SKM-1 treated with dmso at 0.1 percent for 144 hours (cell line): ENCODE measurements around the gene SLC35F1.
"Not testable (repeated sequence)": the region's sequence is repeated elsewhere in the genome, so short reads cannot be mapped to it uniquely, and the experiment has no call there.

Experiments
- DNase-seq: peaks from one replicate; lab custom pipeline; 2025; ENCODE audit not compliant: unreplicated experiment; lab: John Stamatoyannopoulos, UW

SLC35F1 gene

GRCh38 chr6:117924690-117925089, 17.6 kb downstream of the SLC35F1 start:
- DNase-seq, result no peak

GRCh38 chr6:117927866-117928265, 20.8 kb downstream of the SLC35F1 start:
- DNase-seq, result no peak

- DNase-seq, result peak; percentile 44
Observed at GRCh38 chr6:117928833-117929232, 21.8 kb downstream of the SLC35F1 start.

DNA sequence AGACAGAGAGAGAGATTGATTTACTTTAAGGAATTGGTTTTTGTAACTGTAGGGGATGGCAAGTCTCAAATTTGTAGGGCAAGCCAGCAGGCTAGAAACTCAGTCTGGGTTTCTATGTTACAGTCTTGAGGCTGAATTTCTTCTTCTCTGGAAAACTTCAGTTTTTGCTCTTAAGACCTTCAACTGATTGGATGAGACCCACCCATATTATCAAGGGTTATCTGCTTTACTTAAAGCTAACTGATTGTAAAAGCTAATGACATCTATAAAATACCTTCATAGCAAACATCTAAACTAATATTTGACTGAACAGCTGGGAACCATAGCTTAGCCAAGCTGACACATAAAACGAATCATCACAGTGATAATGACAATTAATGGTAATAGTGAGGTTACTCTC, 22.4 kb downstream of the SLC35F1 start:
- no peak for DNase-seq

GRCh38 chr6:117930645-117931044, 23.6 kb downstream of the SLC35F1 start:
- no peak for DNase-seq

DNA sequence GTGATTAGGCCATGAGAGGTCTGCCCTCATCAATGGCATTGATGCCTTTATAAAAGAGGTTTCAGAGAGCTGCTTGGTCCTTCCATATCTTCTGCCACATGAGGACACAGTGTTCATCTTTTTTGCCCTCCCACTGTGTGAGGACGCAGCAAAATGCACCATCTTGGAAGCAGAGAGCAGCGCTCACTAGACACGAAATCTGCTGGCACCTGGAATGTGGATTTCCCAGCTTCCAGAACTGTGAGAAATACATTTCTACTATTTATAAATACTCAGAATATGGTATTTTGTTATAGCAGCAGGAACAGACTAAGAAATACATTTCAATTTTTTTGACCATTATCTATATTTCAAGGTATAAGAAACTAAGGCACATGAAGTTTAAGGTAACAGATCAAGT, 24.9 kb downstream of the SLC35F1 start:
- no peak for DNase-seq

- no peak for DNase-seq
Observed at GRCh38 chr6:117932676-117933075, 25.6 kb downstream of the SLC35F1 start.

DNA sequence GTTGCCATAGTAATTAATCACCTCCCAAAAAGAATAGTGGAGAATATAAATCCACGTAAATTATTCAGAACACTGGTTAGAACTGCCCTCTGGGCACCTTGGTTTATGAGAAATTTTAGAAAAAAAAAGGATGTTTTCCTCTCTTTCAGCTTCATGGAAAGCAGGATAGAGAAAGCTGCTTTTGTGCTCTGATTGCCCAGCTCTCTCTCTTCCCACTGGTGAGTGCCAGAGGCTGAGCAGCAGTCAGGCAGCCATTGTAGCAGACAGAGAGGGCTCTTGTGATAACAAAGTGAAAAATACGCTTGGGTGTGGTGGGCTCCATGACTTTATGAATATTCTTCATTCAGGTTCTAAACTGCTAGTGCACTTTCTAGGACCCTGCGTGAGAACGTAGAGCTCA, 26.4 kb downstream of the SLC35F1 start:
- no peak for DNase-seq

- DNase-seq, result no peak
Observed at GRCh38 chr6:117938311-117938995, 31.4 kb downstream of the SLC35F1 start.

- no peak for DNase-seq
Observed at GRCh38 chr6:117947234-117947633, 40.2 kb downstream of the SLC35F1 start.

DNA sequence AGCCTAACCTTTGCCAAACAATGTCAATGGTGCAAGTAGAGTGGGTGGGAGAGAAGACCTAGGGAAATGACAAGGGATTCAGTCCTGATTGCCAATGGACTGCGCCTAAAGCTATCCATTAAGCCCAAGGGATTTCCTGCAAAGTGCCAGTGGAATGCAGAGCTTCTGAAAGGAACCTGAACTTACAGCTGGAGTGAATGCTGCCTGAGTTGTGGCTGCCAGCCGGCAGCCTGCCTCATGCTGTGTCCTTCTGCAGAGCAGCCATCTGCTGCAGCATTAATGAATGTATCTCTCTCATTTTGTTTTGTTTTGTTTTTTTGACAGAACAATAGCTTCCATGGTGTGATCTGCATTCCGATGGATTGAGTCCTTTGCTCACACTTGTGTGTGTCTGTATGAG, 44.7 kb downstream of the SLC35F1 start:
- no peak for DNase-seq

DNA sequence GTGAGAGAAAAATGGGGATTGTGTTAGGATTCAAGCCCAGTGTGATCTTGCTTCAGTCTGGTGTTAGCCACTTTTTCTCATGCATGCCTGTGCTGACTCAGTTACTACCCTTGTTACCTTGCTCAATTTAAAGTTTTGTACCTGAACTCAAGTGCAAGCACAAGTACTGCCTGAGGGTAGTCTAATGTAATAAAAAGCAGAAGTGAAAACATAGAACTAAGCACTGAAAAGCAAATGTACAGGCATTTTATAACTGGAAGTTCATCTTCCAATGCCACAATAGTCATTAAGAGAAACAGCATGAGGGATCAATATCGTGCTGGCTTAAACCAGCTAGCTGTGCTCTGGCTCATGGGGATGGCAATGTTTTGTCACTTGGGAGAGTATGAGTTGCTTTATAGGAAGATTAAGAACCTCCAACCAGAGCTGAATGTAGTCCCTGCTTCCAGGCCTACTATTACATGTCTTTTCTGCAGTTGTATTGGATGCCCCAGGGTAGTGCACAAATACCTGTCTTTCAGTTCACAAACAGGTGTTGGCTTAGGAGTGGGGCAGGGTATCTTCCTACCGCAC, 48.7 kb downstream of the SLC35F1 start:
- peak; percentile 23 for DNase-seq

DNA sequence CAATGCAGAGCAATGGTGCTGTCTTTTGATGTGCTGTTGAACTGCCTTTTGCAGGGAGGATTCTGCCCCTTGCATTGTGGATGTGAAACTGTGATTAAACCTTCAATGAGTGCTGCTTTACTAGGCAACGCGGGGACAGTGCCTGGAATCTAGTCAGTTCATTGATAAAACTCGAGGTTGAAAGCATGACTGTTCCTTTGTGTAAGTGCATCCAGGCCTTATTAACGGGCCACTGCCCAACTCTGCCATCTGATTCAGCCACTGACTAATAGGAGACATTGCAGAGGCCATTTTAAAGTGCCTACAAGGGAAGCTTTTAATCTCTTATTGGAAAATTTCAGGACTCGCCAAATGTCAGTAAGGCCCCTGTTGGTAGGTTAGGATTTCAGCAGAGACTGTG, 49.3 kb downstream of the SLC35F1 start:
- no peak for DNase-seq

GRCh38 chr6:117958536-117958935, 51.5 kb downstream of the SLC35F1 start:
- no peak for DNase-seq

DNA sequence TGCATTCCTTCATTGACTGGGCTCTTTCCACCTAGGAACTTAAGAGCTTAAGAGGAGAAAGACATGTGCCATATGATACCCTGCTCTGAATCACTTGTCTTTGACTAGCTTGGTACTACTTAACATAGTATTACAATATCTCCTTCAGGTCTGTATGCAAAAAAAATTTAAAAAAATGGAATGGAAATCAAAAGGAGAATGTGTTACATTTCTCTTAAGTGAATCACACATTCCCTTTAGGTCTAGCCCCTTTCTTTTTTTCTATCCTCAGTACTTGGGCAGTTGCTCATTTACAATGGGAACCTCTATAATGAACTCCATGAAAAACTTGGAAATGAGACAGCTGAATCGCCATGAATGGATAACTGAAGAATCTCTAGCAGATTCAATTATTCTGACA, 53.8 kb downstream of the SLC35F1 start:
- no peak for DNase-seq

DNA sequence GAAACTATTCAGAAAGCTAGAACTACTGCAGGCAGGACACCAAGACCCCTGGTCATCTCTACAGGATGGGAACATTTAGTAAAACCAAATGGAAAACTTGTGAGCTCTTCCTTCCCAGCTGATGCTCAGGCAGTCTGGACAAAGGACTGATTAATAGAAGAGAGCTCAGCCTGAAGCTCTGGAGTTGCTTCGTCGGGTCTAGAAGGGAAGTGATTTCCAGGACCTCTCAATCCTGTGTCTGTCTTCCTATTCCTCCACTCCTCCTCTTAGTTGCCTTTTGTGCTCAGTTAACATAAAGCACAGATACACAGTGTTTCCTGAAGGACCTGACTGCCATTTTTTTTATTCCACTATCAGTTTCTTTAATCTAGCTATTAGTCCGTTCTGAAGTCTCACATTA, 54.2 kb downstream of the SLC35F1 start:
- no peak for DNase-seq

GRCh38 chr6:117965763-117966162, 58.7 kb downstream of the SLC35F1 start:
- DNase-seq, result not testable (repeated sequence)

DNA sequence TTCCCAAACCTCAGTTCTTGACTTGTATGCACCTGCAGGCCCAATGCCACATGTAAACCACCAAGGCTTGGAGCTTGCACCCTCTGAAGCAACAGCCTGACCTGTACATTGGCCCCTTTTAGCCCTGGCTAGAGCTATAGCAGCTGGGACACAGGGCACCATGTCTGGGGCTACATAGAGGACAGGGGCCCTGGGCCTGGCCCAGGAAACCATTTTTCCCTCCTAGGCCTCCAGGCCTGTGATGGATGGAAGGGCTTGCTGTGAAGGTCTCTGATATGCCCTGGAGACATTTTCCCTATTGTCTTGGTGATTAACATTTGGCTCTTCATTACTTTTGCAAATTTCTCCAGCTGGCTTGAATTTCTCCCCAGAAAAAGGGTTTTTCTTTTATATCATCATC, 64.6 kb downstream of the SLC35F1 start:
- DNase-seq, result no peak

GRCh38 chr6:117974914-117975627, 68.0 kb downstream of the SLC35F1 start:
- DNase-seq, result no peak

- DNase-seq, result peak; percentile 64
Observed at GRCh38 chr6:117976030-117976651, 69.1 kb downstream of the SLC35F1 start.

- DNase-seq, result no peak
Observed at GRCh38 chr6:117985916-117986315, 78.9 kb downstream of the SLC35F1 start.

- no peak for DNase-seq
Observed at GRCh38 chr6:117986396-117986795, 79.3 kb downstream of the SLC35F1 start.
